HEK293 (cell line): ENCODE results near the gene SH2D1B.
"Not testable (repeated sequence)": the region's sequence is repeated elsewhere in the genome, so short reads cannot be mapped to it uniquely, and the experiment has no call there.

Source experiments
- CTCF ChIA-PET: fragments of 350-600 bp; formaldehyde crosslinking; extraction: SDS; loops from one replicate; lab custom pipeline; 2021; ENCODE audit warnings: antibody characterized with exemption; lab: Yijun Ruan, JAX
- POLR2A ChIA-PET: fragments of 300-600 bp; formaldehyde crosslinking; extraction: SDS; loops from one replicate; lab custom pipeline; 2020; ENCODE audit warnings: antibody characterized with exemption, inconsistent platforms; lab: Yijun Ruan, JAX
- H3K27ac ChIP-seq: fragments of 200-500 bp; sonication (Bioruptor generic); 2 replicates; pipeline ENCODE4 v1.5.1; 2014; ENCODE audit warnings: low read depth, low read length, control low read depth, inconsistent platforms; ENCODE audit errors: extremely low read depth
- H3K36me3 ChIP-seq, 2 experiments: fragments of 200-500 bp in 1 of 2; sonication (Bioruptor generic) in 1 of 2; 1 replicate in 1 of 2; 2 replicates in 1 of 2; pipeline ENCODE4 v1.5.1; 2014 to 2017; ENCODE audit warnings: inconsistent platforms in 2 of 2, low read length in 2 of 2; ENCODE audit not compliant: control insufficient read depth in 2 of 2, insufficient read depth in 1 of 2
- H3K4me1 ChIP-seq: fragments of 200-500 bp; sonication (Bioruptor generic); 2 replicates; pipeline ENCODE4 v1.5.1; 2014; ENCODE audit warnings: mild to moderate bottlenecking, low read length, inconsistent platforms; ENCODE audit not compliant: control insufficient read depth, insufficient read depth
- H3K4me3 ChIP-seq: 2 replicates; pipeline ENCODE4 v1.5.1; 2011; ENCODE audit warnings: low read depth, mild to moderate bottlenecking, control low read depth, low read length, moderate library complexity
- H3K9me3 ChIP-seq: fragments of 200-500 bp; sonication (Bioruptor generic); 2 replicates; pipeline ENCODE4 v1.5.1; 2014; ENCODE audit warnings: low read depth, low read length, inconsistent platforms; ENCODE audit not compliant: control insufficient read depth, insufficient read depth
- GLI2 ChIP-seq: fragments of 450-650 bp; formaldehyde crosslinking; IDR thresholded peaks from 2 replicates; pipeline ENCODE4; 2017; ENCODE audit warnings: missing biosample characterization, missing genetic modification characterization, low read depth, borderline replicate concordance
- KLF8 ChIP-seq: fragments of 450-650 bp; formaldehyde crosslinking; IDR thresholded peaks from 2 replicates; pipeline ENCODE4 v1.5.1; 2016; ENCODE audit warnings: missing biosample characterization, missing genetic modification characterization
- SCRT1 ChIP-seq: fragments of 450-650 bp; formaldehyde crosslinking; IDR thresholded peaks from 2 replicates; pipeline ENCODE4 v1.5.1; 2016; ENCODE audit warnings: missing biosample characterization, missing genetic modification characterization, borderline replicate concordance
- SCRT2 ChIP-seq: fragments of 450-650 bp; formaldehyde crosslinking; IDR thresholded peaks from 2 replicates; pipeline ENCODE4 v1.5.1; 2016; ENCODE audit warnings: missing biosample characterization, missing genetic modification characterization
- SETDB1 ChIP-seq: IDR thresholded peaks from one replicate; pipeline ENCODE4 v1.6.1; 2017; ENCODE audit warnings: mild to moderate bottlenecking, low read length, moderate library complexity, mixed read lengths; ENCODE audit not compliant: insufficient read length
- SP2 ChIP-seq: fragments of 450-650 bp; formaldehyde crosslinking; IDR thresholded peaks from 2 replicates; pipeline ENCODE4 v1.5.1; 2016; ENCODE audit warnings: missing biosample characterization, missing genetic modification characterization
- ZBTB48 ChIP-seq: fragments of 450-650 bp; formaldehyde crosslinking; IDR thresholded peaks from 2 replicates; pipeline ENCODE4 v1.5.1; 2016; ENCODE audit warnings: missing biosample characterization, missing genetic modification characterization
- ZFP37 ChIP-seq: fragments of 450-650 bp; formaldehyde crosslinking; IDR thresholded peaks from 2 replicates; pipeline ENCODE4 v1.5.1; 2016; ENCODE audit warnings: missing biosample characterization, missing genetic modification characterization
- ZIC2 ChIP-seq: fragments of 450-650 bp; formaldehyde crosslinking; IDR thresholded peaks from 2 replicates; pipeline ENCODE4 v1.5.1; 2016; ENCODE audit warnings: missing biosample characterization, missing genetic modification characterization
- ZNF155 ChIP-seq: fragments of 450-650 bp; formaldehyde crosslinking; IDR thresholded peaks from 2 replicates; pipeline ENCODE4 v1.5.1; 2016; ENCODE audit warnings: missing biosample characterization, missing genetic modification characterization
- ZNF184 ChIP-seq: fragments of 450-650 bp; IDR thresholded peaks from 2 replicates; pipeline ENCODE4 v1.5.1; 2018; ENCODE audit warnings: missing biosample characterization, mild to moderate bottlenecking, missing genetic modification characterization
- ZNF19 ChIP-seq: fragments of 450-650 bp; formaldehyde crosslinking; IDR thresholded peaks from 2 replicates; pipeline ENCODE4; 2016; ENCODE audit warnings: missing biosample characterization, missing genetic modification characterization, low read depth
- ZNF2 ChIP-seq: fragments of 450-650 bp; formaldehyde crosslinking; IDR thresholded peaks from 2 replicates; pipeline ENCODE4 v1.5.1; 2016; ENCODE audit warnings: missing biosample characterization, missing genetic modification characterization
- ZNF292 ChIP-seq: fragments of 450-650 bp; formaldehyde crosslinking; IDR thresholded peaks from 2 replicates; pipeline ENCODE4 v1.5.1; 2016; ENCODE audit warnings: low read depth, missing biosample characterization, missing genetic modification characterization, borderline replicate concordance
- ZNF350 ChIP-seq: fragments of 450-650 bp; formaldehyde crosslinking; IDR thresholded peaks from 2 replicates; pipeline ENCODE4 v1.5.0; 2017; ENCODE audit warnings: missing biosample characterization, mild to moderate bottlenecking, missing genetic modification characterization
- ZNF394 ChIP-seq: fragments of 450-650 bp; formaldehyde crosslinking; IDR thresholded peaks from 2 replicates; pipeline ENCODE4 v1.5.1; 2016; ENCODE audit warnings: missing biosample characterization, missing genetic modification characterization, mild to moderate bottlenecking, moderate library complexity, borderline replicate concordance
- ZNF529 ChIP-seq: fragments of 450-650 bp; formaldehyde crosslinking; IDR thresholded peaks from 2 replicates; pipeline ENCODE4 v1.5.1; 2017; ENCODE audit warnings: missing genetic modification characterization, missing biosample characterization; ENCODE audit not compliant: insufficient replicate concordance
- ZNF548 ChIP-seq: fragments of 450-650 bp; formaldehyde crosslinking; IDR thresholded peaks from 2 replicates; pipeline ENCODE4 v1.5.1; 2016; ENCODE audit warnings: missing biosample characterization, missing genetic modification characterization
- ZNF624 ChIP-seq: fragments of 450-650 bp; formaldehyde crosslinking; IDR thresholded peaks from 2 replicates; pipeline ENCODE4 v1.5.1; 2017; ENCODE audit warnings: missing biosample characterization, missing genetic modification characterization
- ZNF664 ChIP-seq: fragments of 450-650 bp; formaldehyde crosslinking; IDR thresholded peaks from 2 replicates; pipeline ENCODE4 v1.5.1; 2016; ENCODE audit warnings: missing biosample characterization, missing genetic modification characterization
- ZNF701 ChIP-seq: fragments of 450-650 bp; formaldehyde crosslinking; IDR thresholded peaks from 2 replicates; pipeline ENCODE4 v1.5.1; 2016; ENCODE audit warnings: missing biosample characterization, missing genetic modification characterization
- ZNF747 ChIP-seq: fragments of 450-650 bp; formaldehyde crosslinking; IDR thresholded peaks from 2 replicates; pipeline ENCODE4 v1.5.1; 2016; ENCODE audit warnings: missing biosample characterization, missing genetic modification characterization
- ZXDB ChIP-seq: fragments of 450-650 bp; formaldehyde crosslinking; IDR thresholded peaks from 2 replicates; pipeline ENCODE4 v1.5.1; 2016; ENCODE audit warnings: missing biosample characterization, missing genetic modification characterization
- TF ChIP-seq, protein P1 (sequence below): fragments of 450-650 bp; formaldehyde crosslinking; IDR thresholded peaks from 2 replicates; pipeline ENCODE4 v1.5.1; 2016; ENCODE audit warnings: missing biosample characterization, missing genetic modification characterization
- TF ChIP-seq, protein P2 (sequence below): IDR thresholded peaks from 2 replicates; pipeline ENCODE4 v1.6.1; 2011; ENCODE audit warnings: mild to moderate bottlenecking, low read depth, low read length, borderline replicate concordance

Gene SH2D1B

DNA sequence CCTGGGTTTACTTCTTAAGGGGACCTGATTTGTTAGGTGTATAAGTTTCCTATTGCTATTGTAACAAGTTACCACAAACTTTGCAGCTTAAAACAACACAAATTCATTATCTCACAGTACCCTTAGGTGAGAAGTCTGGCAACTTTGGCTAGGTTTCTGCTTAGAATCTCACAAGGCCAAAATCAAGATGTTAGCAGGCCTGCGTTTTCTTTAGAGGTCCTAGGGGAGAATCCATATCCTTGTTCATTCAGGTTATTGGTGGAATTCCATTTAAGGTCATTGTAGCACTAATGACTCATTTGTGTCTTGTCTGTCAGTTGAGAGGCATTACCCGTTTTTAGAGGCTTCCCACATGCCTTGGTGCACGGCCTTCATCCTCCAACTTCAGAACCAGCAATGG lies 8.2 kb upstream of the SH2D1B start:
- Histone ChIP-seq H3K4me3 (no peak overlapping the region), H3K27ac (no peak overlapping the region), H3K4me1 (no peaks in the 10 kb centered on the region), H3K36me3 (no peaks in the 10 kb centered on the region), H3K9me3 (no peaks in the 10 kb centered on the region)
- ChIA-PET POLR2A (no interaction called here), CTCF (no interaction called here)
- TF ChIP-seq ZIC2, result no peak
- no peak for TF ChIP-seq ZNF548
- TF ChIP-seq SP2 (tag by site-specific recombination), result no peak
- TF ChIP-seq ZNF664, result no peak
- no peak for TF ChIP-seq ZBTB48 (tag by site-specific recombination)
- no peak for TF ChIP-seq GLI2 (tag by site-specific recombination)
- no peak for TF ChIP-seq ZNF350 (tag by site-specific recombination)
- TF ChIP-seq ZNF155 (tag by site-specific recombination), result no peak

DNA sequence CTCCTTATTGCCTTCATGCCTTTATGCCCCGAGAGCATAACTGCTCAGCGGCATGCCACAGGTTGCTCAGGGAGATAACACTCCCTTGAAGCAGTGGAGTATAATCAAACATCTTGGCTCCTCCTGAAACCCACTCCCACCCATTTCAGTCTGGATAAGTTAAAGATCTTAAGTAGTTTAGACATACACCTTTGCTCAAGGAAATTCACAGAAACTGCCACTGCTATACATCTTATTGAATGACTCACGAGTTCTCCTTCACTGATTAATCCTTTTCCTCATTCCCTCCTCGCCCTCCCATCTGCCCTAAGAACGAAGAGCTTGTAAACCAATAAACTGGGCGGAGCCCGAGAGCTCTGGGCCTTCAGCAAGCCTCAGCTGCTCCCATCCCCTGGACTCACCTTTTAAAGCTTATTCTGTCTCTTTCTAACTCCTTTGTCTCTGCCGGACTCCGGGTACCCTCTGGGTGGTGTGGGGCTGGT lies 7.6 kb upstream of the SH2D1B start:
- H3K36me3 ChIP-seq, H3K9me3 ChIP-seq, H3K27ac ChIP-seq, H3K4me3 ChIP-seq, H3K4me1 ChIP-seq, POLR2A ChIA-PET: not testable (repeated sequence)
- CTCF ChIA-PET, result interaction anchor here (0.7 kb wide), 1 partner anchor 446 kb away, joined by 3 read pairs; no protein-coding TSS in a partner anchor
- 0 out of 2 replicates have a peak, but pooled peaks have one; percentile 26 for TF ChIP-seq SCRT1 (tag by site-specific recombination)
- peak; percentile 75 for TF ChIP-seq SCRT2

DNA sequence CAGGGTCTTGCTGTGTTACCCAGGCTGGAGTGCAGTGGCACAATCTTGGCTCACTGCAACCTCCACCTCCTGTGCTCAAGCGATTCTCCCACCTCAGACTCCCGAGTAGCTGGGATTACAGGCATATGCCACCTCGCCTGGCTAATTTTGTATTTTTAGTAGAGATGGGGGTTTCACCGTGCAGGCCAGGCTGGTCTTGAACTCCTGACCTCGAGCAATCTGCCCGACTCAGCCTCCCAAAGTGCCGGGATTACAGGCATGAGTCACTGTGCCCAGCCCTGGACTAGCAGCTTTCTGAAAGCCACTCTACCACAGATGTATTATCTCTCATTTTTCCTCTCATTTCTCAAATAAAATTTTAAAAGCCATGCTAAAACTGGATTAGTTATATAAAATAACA lies 6.6 kb upstream of the SH2D1B start:
- H3K27ac ChIP-seq, H3K36me3 ChIP-seq, POLR2A ChIA-PET, H3K9me3 ChIP-seq, H3K4me1 ChIP-seq, H3K4me3 ChIP-seq: not testable (repeated sequence)
- CTCF ChIA-PET, result interaction anchor here (0.9 kb wide), 1 partner anchor 362 kb away, joined by 3 read pairs; no protein-coding TSS in a partner anchor
- TF ChIP-seq SCRT2, result 0 out of 2 replicates have a peak, but pooled peaks have one; percentile 47

DNA sequence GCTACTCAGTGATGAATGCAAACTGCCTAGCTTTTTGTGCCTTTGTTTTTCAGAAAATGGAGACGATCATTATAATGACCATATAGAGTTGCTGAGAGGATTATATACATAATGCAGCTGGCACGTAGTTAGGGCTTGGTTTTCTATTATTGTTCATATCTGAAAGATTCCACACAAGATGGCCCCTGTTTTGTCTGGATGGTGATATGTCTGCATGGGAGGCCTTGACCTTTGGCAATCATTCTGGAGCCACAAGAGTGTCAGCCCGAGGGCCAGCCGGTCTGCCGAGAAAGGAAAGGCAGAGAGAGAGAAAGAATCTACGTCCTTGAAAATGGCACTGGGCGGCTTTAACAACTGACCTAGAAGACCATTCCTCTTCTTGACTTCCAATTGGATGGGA lies 5.7 kb upstream of the SH2D1B start:
- ChIA-PET CTCF (interaction anchor here (0.9 kb wide), 1 partner anchor 361 kb away, joined by 3 read pairs; no protein-coding TSS in a partner anchor), POLR2A (no interaction called here)
- TF ChIP-seq, protein P1, sequence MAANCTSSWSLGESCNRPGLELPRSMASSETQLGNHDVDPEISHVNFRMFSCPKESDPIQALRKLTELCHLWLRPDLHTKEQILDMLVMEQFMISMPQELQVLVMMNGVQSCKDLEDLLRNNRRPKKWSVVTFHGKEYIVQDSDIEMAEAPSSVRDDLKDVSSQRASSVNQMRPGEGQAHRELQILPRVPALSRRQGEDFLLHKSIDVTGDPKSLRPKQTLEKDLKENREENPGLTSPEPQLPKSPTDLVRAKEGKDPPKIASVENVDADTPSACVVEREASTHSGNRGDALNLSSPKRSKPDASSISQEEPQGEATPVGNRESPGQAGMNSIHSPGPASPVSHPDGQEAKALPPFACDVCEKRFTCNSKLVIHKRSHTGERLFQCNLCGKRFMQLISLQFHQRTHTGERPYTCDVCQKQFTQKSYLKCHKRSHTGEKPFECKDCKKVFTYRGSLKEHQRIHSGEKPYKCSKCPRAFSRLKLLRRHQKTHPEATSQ (tag by site-specific recombination), result no peak
- Histone ChIP-seq H3K4me3 (no peak overlapping the region), H3K9me3 (no peaks in the 10 kb centered on the region), H3K36me3 (no peaks in the 10 kb centered on the region), H3K4me1 (no peaks in the 10 kb centered on the region), H3K27ac (no peak overlapping the region)

DNA sequence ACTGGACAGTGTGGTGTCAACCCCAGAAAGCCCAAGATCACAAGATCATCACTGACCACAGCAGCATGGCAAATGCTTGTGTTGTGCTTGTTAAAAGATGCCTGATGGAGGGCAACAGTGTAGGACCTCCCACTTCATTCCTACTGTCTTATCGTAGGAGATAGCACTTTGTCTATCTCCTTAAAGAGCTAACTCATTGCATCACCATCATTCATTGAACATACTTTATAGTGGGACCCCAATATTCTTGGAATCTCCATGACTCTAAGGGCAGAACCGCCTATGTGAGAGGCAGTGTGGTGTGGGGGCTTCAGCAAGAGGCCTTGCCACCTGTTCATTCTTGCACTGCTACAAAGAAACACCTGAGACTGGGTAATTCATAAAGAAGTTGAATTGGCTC lies 5.0 kb upstream of the SH2D1B start:
- Histone ChIP-seq H3K4me1 (no peaks in the 10 kb centered on the region), H3K27ac (no peak overlapping the region), H3K9me3 (no peaks in the 10 kb centered on the region), H3K36me3 (no peaks in the 10 kb centered on the region), H3K4me3 (no peak overlapping the region)
- POLR2A ChIA-PET, result no interaction called here
- no peak for TF ChIP-seq ZFP37 (tag by site-specific recombination)
- TF ChIP-seq ZNF184 (tag by site-specific recombination), result no peak
- TF ChIP-seq ZXDB (tag by site-specific recombination), result no peak
- TF ChIP-seq ZNF624 (tag by site-specific recombination), result no peak
- no peak for TF ChIP-seq GLI2 (tag by site-specific recombination)
- TF ChIP-seq SETDB1, result no peak
- TF ChIP-seq, protein P2, sequence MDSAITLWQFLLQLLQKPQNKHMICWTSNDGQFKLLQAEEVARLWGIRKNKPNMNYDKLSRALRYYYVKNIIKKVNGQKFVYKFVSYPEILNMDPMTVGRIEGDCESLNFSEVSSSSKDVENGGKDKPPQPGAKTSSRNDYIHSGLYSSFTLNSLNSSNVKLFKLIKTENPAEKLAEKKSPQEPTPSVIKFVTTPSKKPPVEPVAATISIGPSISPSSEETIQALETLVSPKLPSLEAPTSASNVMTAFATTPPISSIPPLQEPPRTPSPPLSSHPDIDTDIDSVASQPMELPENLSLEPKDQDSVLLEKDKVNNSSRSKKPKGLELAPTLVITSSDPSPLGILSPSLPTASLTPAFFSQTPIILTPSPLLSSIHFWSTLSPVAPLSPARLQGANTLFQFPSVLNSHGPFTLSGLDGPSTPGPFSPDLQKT, result no peak
- TF ChIP-seq ZNF529 (tag by site-specific recombination), result no peak
- TF ChIP-seq ZNF292 (tag by site-specific recombination), result no peak
- TF ChIP-seq ZNF2 (tag by site-specific recombination), result no peak
- no peak for TF ChIP-seq ZNF701 (tag by site-specific recombination)
- TF ChIP-seq ZNF747 (tag by site-specific recombination), result no peak
- no peak for TF ChIP-seq KLF8 (tag by site-specific recombination)
- no peak for TF ChIP-seq ZNF19 (tag by site-specific recombination)
- no peak for TF ChIP-seq ZNF394 (tag by site-specific recombination)
- CTCF ChIA-PET, result no interaction called here
